GM19397 (cell line): Measurements from ENCODE around the gene RIPOR1.
A peak's percentile ranks its signal among the peaks of the same experiment; 100 is the strongest.

Experiments used
- ATAC-seq: cut with Tn5 transposase; IDR thresholded peaks from one replicate; pipeline ENCODE4 v1.9.1; 2021; ENCODE audit warnings: mild to moderate bottlenecking, moderate library complexity; ENCODE audit not compliant: unreplicated experiment

The RIPOR1 gene

DNA sequence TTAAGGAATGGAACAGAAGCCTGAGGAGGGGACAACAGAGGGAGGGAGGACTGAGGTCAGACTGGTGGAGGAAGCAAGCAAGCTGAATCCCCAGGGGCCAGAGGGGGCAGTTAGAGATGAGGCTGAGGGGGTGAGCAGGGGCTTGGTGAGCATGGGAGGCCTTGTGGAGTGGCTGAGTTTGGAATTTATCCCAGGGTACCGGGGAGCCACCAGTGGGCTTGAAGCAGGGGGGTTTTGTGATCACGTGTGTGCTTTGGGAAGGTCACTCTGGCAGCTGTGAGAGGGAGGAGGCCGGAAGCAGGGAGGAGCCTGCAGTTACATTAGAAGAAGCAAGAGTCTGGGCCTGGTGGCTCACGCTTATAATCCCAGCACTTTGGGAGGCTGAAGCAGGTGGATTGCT lies 23.8 kb downstream of the RIPOR1 start:
- no peak for ATAC-seq

- ATAC-seq: no peak
Observed at GRCh38 chr16:67555795-67556212, 27.2 kb downstream of the RIPOR1 start.

- ATAC-seq: no peak
Observed at GRCh38 chr16:67558859-67559258, 30.2 kb downstream of the RIPOR1 start.

DNA sequence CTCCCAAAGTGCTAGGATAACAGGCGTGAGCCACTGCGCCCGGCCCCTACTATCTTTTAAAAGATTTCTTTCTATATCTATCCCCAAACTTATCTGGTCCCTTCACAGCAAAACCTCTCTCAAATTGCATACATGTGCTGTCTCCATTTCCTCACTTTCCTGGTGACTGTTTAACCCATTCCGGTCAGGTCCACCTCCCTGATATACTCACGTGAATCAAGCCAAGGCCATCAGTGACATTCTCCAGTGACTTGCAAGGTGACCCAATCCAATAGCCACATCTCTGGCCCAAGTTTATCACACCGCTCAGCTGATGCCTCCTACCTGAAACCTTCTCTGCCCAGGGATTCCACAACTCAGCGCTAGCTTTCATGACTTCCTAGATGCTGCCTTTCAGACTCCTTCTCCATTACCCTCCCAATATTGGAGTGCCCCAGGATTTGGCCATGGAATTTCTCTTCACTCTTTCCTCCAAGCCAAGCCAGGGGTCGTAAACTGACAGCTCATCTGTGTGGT lies 32.3 kb downstream of the RIPOR1 start:
- ATAC-seq: no peak

DNA sequence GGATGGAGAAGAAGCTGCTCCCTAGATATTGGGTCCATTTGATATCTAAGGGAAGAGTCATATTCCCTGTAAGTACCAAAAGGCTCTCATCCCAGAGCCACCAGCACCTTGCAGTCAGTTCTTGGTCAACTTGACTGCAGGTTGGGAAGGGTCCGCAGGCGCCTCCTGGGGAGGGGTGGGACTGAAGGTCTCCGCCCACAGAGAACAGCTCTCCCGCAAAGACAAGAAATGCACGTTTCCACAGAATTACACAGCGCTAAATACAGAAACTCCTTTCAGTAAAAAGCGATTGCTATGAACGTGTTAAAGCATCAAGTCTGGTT lies 32.8 kb downstream of the RIPOR1 start:
- ATAC-seq: no peak

- ATAC-seq: peak; percentile 81
Observed at GRCh38 chr16:67561824-67562525, 33.3 kb downstream of the RIPOR1 start.

DNA sequence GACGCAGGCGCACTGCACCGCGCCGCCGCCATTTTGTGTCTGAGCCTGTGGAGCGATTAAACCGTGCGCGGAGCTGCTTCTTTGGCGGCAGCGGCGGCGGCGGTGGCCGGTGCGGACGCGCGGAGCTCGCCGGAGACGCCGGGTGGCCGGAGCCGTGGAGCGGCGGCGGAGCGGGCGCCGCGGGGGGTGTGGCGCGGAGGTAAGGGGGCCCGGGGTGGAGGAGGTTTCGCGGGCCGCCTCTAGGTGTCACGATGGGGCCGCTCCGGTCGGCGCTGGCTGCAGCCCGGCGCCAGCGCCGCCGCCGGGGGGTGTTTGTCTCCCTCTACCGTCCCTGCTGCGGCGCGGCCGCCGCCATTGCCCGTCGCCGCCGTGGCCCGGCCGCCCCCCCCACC lies 33.9 kb downstream of the RIPOR1 start, which contains the start of gene CTCF:
Gene CTCF (plus strand): TSS at position 1 of the 392 bp plus-strand sequence. CDS start 48,307 bp downstream, outside the sequence.
- ATAC-seq: peak; percentile 48

DNA sequence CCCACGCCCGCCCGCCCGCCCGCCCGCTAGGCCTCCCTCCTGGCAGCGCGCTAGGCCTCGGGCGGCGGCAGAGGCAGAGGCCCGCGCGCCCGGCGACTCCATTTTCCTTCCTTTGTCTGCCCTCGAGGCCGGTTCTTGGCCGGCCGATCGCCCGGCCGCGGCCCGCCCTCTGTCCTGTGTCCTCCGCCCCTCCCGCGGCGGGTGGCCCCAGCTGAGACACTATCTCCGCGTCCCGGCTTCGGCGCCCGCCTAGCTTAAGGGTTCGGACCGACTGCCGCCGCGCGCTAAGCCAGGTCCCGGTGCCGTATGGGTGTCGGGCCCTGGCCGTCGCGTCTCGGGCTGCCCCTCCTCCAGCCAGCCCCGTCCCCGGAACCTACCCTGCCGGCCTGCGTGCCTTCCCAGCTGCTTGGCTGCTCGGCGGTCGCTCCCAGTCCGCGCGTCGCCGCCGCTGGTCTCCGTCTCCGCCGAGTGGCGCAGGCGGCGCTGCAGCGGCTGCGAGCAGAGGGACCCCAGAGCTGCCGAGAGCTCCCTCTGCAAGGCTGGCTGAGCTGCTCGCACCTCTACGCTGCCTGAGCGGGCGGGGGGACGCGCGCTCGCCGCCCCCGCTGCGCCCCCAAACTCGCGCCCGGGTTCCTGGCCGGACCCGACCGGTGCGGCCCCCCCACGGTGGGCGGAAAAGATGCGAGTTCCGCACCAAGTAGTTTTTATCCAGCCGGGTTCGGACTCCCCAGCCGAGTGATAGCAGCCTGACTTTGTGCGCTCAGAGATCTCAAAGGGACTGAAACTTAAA lies 34.5 kb downstream of the RIPOR1 start:
- ATAC-seq: peak; percentile 5

GRCh38 chr16:67563708-67564468 lies 35.3 kb downstream of the RIPOR1 start:
- no peak for ATAC-seq

DNA sequence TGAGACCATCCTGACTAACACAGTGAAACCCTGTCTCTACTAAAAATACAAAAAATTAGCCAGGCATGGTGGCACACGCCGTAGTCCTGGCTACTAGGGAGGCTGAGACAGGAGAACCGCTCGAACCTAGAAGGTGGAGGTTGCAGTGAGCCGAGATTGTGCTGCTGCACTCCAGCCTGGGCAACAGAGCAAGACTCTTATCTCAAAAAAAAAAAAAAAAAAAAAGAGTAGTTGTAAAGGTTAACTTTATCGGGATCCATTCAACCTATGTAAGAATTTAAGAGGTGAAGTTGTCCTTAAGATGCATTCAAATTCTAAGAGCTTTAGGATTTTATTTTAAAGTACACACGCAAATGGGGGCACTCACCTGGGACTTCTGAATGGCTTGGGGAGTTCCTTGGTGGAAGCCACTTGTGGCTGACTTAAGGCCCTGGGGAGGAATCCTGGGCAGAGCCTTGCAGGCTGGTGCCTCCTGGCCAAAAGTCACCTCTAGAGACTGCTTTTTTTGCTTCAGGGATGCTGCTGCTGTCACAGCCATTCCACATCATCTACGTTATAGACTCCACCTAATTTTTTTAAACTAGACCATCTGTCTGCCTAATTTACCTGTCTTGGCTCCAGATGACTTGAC lies 37.0 kb downstream of the RIPOR1 start:
- no peak for ATAC-seq

GRCh38 chr16:67571464-67571863 lies 42.8 kb downstream of the RIPOR1 start:
- no peak for ATAC-seq

DNA sequence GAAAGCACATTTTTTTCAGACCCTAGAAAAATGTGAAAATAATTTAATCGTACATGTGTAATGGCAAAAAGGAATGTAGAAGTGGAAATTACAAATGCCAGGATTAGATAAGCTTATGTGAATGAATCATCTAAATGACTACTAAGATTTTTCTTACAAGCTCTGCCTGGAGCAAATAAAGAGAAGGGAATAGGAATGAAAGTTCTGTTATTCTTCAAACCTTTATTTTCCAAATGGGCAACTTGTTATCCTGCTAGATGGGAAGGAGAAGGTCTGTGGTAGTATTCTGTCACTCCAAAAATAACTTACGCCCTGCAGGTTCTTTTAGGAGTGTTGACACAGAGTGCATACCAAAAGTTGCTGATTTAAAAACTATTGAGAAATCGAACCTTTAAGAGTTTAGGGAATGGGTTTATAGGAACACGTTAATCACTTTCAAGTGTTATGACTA lies 43.4 kb downstream of the RIPOR1 start:
- ATAC-seq: no peak

DNA sequence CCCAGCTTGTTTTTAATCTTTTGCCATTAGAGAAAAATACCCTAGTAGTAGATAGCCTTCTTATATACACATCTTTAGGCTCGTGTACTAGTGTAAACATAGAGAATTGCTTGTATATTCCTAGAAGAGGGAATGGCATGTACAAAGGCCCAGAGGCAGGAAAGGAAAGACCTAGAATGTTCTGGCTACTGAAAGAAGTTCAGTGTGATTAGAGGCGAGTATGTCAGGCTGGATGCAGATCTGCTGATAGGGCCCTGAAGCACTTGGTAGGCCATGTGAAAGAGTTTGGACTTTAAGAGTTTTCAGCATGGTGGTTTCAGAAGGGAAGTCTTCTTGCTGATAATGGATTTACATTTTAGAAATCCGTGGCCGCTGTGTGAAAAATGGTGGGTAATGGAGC lies 51.1 kb downstream of the RIPOR1 start:
- ATAC-seq: no peak

GRCh38 chr16:67580202-67580601 lies 51.6 kb downstream of the RIPOR1 start:
- ATAC-seq: no peak

DNA sequence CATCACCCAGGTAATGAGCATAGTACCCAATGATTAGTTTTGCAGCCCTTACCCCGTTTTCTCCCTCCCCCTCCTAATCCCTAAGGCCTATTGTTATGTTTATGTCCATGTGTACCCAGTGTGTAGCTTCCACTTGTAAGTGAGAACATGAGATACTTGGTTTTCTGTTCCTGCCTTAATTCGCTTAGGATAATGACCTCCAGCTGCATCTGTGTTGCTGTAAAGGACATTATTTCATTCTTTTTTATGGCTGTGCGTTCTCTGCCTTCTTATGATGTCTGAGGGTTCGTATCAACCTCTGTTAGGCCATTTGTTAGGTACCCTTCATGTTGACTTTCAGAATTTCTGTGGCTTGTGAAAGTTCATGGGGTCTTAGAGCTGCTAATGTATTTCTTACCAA lies 64.7 kb downstream of the RIPOR1 start:
- ATAC-seq: no peak

DNA sequence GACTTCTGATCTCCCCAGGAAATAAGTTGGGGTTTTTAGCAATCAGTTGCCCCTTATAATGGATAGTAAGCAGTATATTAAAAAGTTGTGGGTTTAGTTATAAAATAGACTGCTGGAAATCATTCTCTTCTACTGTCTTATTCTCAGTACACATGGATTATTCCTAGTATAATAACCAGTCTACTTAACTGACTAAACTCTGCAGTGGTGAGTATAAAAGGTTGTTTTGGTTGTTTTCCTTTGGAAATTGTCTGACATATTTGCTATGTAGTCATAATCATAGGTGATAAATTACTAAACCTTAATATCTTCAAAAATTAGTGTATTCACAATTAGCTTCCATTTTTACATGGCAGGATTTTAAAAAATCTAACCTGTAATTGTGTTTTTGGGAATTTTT lies 65.1 kb downstream of the RIPOR1 start:
- no peak for ATAC-seq

DNA sequence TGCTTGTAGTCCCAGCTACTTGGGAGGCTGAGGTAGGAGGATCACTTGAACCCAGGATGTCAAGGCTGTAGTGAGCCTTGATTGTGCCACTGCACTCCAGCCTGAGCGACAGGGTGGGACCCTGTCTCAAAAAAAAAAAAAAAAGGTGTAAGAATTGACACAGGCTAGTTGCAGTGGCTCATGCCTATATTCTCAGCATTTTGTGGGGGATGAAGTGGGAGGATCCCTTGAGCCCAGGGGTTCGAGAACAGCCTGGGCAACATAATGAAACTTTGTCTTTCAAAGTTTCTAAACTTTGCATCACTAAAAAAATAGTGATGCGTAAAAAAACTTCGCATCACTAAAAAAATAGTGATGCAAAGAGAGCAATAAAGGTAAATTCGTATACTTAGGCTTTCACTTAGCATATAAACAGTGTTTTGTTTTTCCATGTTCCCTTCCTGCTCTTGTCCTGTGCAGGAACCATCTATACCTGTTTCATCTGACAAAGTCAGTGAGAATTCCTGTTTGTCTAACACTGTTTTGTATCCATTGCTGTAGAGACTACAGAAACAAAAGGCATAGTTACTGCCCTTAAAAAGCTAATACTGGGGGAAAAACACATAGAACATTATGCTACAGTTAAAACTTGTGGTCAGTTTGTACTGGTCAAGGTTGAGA lies 65.8 kb downstream of the RIPOR1 start:
- no peak for ATAC-seq

DNA sequence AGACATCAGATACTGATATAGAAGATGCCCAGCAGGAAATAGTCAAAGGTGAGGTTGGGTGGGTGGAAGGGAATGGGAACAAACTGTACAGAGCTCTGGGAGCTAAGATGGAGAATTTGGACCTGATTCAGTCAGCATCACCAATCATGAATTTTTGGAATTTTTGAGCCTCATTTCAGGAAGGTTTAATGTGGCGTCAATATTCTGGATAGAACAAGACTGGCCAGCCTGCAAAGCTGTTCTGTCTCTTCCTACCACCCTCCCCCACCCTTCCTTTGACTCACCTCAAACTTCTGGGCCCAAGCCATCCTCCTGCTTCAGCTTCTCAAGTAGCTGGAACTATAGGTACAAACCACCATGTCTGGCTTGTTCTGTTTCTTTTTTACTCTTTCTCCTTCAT lies 66.3 kb downstream of the RIPOR1 start:
- no peak for ATAC-seq
